HL-60 (cell line): ENCODE results near the gene CHFR.

Experiments used
- DNase-seq, 2 experiments: peaks; one replicate each; pipeline ENCODE4 v3.0.0-alpha.2; 2010 to 2020; ENCODE audit warnings: low read depth in 1 of 2, low spot score in 1 of 2
- H3K27ac ChIP-seq: fragments of 250-450 bp; sonication (Bioruptor Pico); replicated peaks from 2 replicates; pipeline ENCODE4 v1.5.1; 2020; ENCODE audit warnings: mild to moderate bottlenecking, moderate library complexity
- H3K27me3 ChIP-seq: fragments of 250-450 bp; sonication (Bioruptor Pico); 2 replicates; pipeline ENCODE4 v1.5.1; 2021; ENCODE audit warnings: mild to moderate bottlenecking, moderate library complexity; ENCODE audit not compliant: insufficient read depth, poor library complexity, severe bottlenecking
- H3K4me3 ChIP-seq: replicated peaks from 2 replicates; pipeline ENCODE4 v1.5.1; 2011; ENCODE audit warnings: mild to moderate bottlenecking, control low read depth, low read length; ENCODE audit not compliant: insufficient read depth
- GABPA ChIP-seq: IDR thresholded peaks from 2 replicates; pipeline ENCODE4 v1.6.1; 2012; ENCODE audit warnings: low read depth
- POLR2AphosphoS5 ChIP-seq: IDR thresholded peaks from 2 replicates; pipeline ENCODE4 v1.6.1; 2012; ENCODE audit warnings: low read depth
- SPI1 ChIP-seq: IDR thresholded peaks from 2 replicates; pipeline ENCODE4 v1.6.1; 2012; ENCODE audit warnings: low read depth, mild to moderate bottlenecking, borderline replicate concordance
- TF ChIP-seq, protein P1 (sequence below): IDR thresholded peaks from one replicate; pipeline ENCODE4 v1.5.1; 2011; ENCODE audit warnings: low read length, control low read depth, inconsistent platforms; ENCODE audit not compliant: insufficient read depth
- TF ChIP-seq, protein P2 (sequence below): IDR thresholded peaks from 2 replicates; pipeline ENCODE4 v1.6.1; 2012; ENCODE audit warnings: low read depth; ENCODE audit not compliant: insufficient replicate concordance

CHFR gene

DNA sequence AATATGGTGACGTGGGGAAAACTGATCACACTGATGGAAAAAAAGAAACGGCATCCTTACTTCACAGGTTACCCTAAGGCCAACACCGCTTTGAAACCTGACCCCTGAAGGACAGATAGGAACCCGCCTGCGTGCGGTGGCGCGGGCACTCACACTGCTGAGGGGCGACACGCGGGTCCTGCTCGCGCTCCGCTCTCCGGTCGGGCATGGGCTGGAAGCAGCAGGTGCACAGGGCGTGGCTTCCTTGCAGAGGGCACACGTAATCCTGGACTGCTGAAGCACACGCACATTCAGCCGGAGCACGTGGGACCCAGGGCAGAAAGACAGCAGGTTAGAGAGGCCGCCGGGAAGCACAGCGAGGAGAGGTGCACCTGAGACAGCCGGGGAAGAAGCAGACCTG, 35.9 kb downstream of the CHFR start:
- DNase-seq = no peak
- Histone ChIP-seq H3K27ac (no peak overlapping the region), H3K4me3 (no peak overlapping the region), H3K27me3 (no peaks in the 10 kb centered on the region)
- no peak for TF ChIP-seq SPI1
- no peak for TF ChIP-seq POLR2AphosphoS5
- TF ChIP-seq, protein P1, sequence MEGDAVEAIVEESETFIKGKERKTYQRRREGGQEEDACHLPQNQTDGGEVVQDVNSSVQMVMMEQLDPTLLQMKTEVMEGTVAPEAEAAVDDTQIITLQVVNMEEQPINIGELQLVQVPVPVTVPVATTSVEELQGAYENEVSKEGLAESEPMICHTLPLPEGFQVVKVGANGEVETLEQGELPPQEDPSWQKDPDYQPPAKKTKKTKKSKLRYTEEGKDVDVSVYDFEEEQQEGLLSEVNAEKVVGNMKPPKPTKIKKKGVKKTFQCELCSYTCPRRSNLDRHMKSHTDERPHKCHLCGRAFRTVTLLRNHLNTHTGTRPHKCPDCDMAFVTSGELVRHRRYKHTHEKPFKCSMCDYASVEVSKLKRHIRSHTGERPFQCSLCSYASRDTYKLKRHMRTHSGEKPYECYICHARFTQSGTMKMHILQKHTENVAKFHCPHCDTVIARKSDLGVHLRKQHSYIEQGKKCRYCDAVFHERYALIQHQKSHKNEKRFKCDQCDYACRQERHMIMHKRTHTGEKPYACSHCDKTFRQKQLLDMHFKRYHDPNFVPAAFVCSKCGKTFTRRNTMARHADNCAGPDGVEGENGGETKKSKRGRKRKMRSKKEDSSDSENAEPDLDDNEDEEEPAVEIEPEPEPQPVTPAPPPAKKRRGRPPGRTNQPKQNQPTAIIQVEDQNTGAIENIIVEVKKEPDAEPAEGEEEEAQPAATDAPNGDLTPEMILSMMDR = no peak
- TF ChIP-seq GABPA = no peak
- TF ChIP-seq, protein P2, sequence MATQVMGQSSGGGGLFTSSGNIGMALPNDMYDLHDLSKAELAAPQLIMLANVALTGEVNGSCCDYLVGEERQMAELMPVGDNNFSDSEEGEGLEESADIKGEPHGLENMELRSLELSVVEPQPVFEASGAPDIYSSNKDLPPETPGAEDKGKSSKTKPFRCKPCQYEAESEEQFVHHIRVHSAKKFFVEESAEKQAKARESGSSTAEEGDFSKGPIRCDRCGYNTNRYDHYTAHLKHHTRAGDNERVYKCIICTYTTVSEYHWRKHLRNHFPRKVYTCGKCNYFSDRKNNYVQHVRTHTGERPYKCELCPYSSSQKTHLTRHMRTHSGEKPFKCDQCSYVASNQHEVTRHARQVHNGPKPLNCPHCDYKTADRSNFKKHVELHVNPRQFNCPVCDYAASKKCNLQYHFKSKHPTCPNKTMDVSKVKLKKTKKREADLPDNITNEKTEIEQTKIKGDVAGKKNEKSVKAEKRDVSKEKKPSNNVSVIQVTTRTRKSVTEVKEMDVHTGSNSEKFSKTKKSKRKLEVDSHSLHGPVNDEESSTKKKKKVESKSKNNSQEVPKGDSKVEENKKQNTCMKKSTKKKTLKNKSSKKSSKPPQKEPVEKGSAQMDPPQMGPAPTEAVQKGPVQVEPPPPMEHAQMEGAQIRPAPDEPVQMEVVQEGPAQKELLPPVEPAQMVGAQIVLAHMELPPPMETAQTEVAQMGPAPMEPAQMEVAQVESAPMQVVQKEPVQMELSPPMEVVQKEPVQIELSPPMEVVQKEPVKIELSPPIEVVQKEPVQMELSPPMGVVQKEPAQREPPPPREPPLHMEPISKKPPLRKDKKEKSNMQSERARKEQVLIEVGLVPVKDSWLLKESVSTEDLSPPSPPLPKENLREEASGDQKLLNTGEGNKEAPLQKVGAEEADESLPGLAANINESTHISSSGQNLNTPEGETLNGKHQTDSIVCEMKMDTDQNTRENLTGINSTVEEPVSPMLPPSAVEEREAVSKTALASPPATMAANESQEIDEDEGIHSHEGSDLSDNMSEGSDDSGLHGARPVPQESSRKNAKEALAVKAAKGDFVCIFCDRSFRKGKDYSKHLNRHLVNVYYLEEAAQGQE = no peak

DNA sequence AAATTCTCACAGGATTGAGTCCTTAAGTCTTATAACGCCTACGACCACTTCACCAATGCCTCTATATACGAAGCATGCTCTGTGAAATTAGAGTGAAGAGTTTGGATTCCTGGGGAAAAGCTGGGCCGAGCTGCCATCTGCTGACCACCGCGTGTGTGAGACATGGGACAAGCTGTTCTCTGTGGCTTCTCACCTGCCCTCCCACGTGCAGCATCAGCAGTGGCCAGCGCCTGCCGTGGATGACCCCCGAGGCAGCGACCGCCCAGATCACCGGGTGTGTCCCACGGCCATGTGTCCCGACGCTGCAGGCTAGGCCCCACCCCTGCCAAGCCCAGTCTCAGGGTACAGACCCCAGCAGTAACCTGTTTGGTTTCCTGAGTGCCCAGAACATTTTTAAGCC, 37.1 kb downstream of the CHFR start:
- DNase-seq = no peak
- TF ChIP-seq GABPA (no peak), SPI1 (no peak), POLR2AphosphoS5 (no peak)
- TF ChIP-seq, protein P2 = no peak
- TF ChIP-seq, protein P1 = no peak
- H3K27me3 ChIP-seq = no peaks in the 10 kb centered on the region
- no peak overlapping the region for H3K4me3 ChIP-seq
- H3K27ac ChIP-seq = no peak overlapping the region

DNA sequence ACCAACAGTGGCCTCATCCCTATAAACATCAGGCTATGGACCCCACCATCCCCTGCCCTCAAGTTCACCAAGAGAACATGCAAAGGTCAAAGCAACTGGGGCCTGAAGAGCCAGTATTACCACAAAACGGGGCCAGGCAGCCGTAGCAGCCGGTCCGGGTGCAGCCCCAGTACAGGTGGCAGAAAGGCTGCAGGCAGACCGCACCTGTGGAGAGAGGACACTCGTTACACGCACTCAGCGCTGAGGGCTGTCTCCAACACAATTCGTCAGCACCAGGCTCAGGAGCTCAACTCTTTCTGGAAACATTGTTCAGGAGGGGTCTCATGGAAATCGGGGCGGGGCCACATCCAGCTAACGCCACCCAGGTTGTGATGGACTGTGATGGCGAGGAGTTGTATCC, 38.9 kb downstream of the CHFR start:
- no peak for DNase-seq
- no peak overlapping the region for H3K4me3 ChIP-seq
- TF ChIP-seq, protein P2 = no peak
- no peak for TF ChIP-seq GABPA
- no peak for TF ChIP-seq POLR2AphosphoS5
- TF ChIP-seq, protein P1 = no peak
- no peak for TF ChIP-seq SPI1
- no peak overlapping the region for H3K27ac ChIP-seq
- H3K27me3 ChIP-seq = no peaks in the 10 kb centered on the region
